GM12891 (cell line): ENCODE data around the gene RELT.

Experiments used
- POLR2A ChIP-seq: IDR thresholded peaks from 2 replicates; pipeline ENCODE4 v1.6.1; 2011; ENCODE audit warnings: low read depth, low read length, control low read depth
- POLR2AphosphoS5 ChIP-seq: IDR thresholded peaks from 2 replicates; pipeline ENCODE4 v1.6.1; 2011; ENCODE audit warnings: low read depth, low read length, control low read depth

DNA sequence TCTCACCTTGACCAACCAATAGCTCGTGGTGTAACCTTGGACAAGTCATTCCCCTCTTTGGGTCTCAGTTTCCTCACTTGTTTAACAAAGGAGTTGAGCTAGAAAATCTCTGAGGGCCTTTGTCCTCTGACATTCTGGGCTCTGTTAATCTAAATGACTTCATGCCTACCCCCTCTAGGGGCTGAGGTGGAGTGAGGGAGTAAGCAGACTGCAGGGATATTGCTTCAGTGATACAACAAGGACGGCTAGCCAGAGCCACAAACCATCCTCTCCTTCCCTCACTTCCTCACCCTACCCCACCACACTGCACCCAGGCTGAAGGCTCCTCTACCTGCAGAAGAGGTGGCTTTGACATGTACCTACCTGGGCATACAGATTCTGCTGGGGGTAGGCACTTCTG is 34.8 kb downstream of the RELT start:
- TF ChIP-seq POLR2A = no peak
- no peak for TF ChIP-seq POLR2AphosphoS5
